Measurements from ENCODE around the gene ADAP1. TPM values are rescaled to one million over a fixed set of nuclear protein-coding genes. Genes with fewer than 3 reads are reported as not detected.
A peak's percentile ranks its signal among the peaks of the same experiment; 100 is the strongest.

Gene ADAP1
- total and polyA plus RNA-seq, 2 of the 8 experiments (the other 6 are each of a cell fraction or from before 2014, with no cell fraction given) = 5.8 to 6.1 TPM

GRCh38 chr7:920351-921070 lies 34.0 kb downstream of the ADAP1 start:
- no peak overlapping the region for H2BK120ac ChIP-seq (replicated peaks; ENCODE audit: low read depth, low read length)
- no peak overlapping the region for H2BK5ac ChIP-seq (ENCODE audit: low read depth, low read length)
- H3K56ac ChIP-seq (replicated peaks; ENCODE audit: insufficient read length, low read depth, low read length) = no peak overlapping the region
- no peak overlapping the region for H3K9ac ChIP-seq (replicated peaks in 1 of 4; ENCODE audit: extremely low read depth in 1 of 4, low read depth in 3 of 4, low read length in 3 of 4)
- no peak overlapping the region for H3K4ac ChIP-seq (replicated peaks; ENCODE audit: insufficient read length, low read depth, low read length)
- no peak overlapping the region for H2AK5ac ChIP-seq (ENCODE audit: low read depth, low read length)
- POLR2A ChIA-PET (ENCODE audit: partially characterized antibody) = interaction anchor here (1.8 kb wide), 1 partner anchor 11 kb away, joined by 8 read pairs; no protein-coding TSS in a partner anchor
- peak in 1 of 2 experiments; percentile 44 for DNase-seq (ENCODE audit: low read depth in 1 of 2, low spot score in 2 of 2)
- H2BK15ac ChIP-seq (ENCODE audit: low read length) = no peak overlapping the region
- H3K4me3 ChIP-seq (ENCODE audit: extremely low read depth in 1 of 4, insufficient read depth in 2 of 4, low read depth in 3 of 4, low read length in 4 of 4) = no peak overlapping the region
- no peak overlapping the region for H3K23ac ChIP-seq (ENCODE audit: insufficient read length)
- H4K5ac ChIP-seq (ENCODE audit: insufficient read length, low read depth, low read length) = no peak overlapping the region
- H4K91ac ChIP-seq (replicated peaks; ENCODE audit: insufficient read length, low read length) = no peak overlapping the region
- no peaks in the 10 kb centered on the region for H3K79me2 ChIP-seq (ENCODE audit: control insufficient read depth in 1 of 2, insufficient read depth in 2 of 2, low read length in 2 of 2)
- H3K4me2 ChIP-seq (ENCODE audit: insufficient read depth in 1 of 2, low read depth in 2 of 2, low read length in 2 of 2) = no peak overlapping the region
- no peak overlapping the region for H4K8ac ChIP-seq (ENCODE audit: extremely low read depth, insufficient read depth, low read length)
- H3K27ac ChIP-seq (ENCODE audit: low read depth, low read length) = no peak overlapping the region
- no peaks in the 10 kb centered on the region for H3K9me3 ChIP-seq (ENCODE audit: insufficient read depth in 2 of 2, low read depth in 1 of 2, low read length in 1 of 2)
- peaks cover 0 to 8% (median 0%) of the 10 kb centered on the region in 4 experiments; a peak in 2 of 7 replicates for H3K4me1 ChIP-seq (replicated peaks in 1 of 4; ENCODE audit: control insufficient read depth in 3 of 4, insufficient read depth in 4 of 4, low read length in 3 of 4)
- H3K18ac ChIP-seq (ENCODE audit: extremely low read depth, low read length) = no peak overlapping the region
- WGBS, 2 experiments (ENCODE audit: extremely low coverage in 1 of 2, insufficient coverage in 1 of 2, insufficient read length in 1 of 2, insufficient replicate concordance in 2 of 2, low coverage in 1 of 2, low lambda C conversion rate in 2 of 2, missing lambda C conversion rate in 1 of 2) = 89% methylated on average over 26 of the region's 40 CpGs; no CpG with 5 or more reads in 1 of the 2 experiments
- H2BK12ac ChIP-seq (ENCODE audit: low read depth, low read length) = no peak overlapping the region
- H2AFZ ChIP-seq (ENCODE audit: low read length) = no peak overlapping the region
- no peak for FAIRE-seq
- no peak overlapping the region for H2BK20ac ChIP-seq (ENCODE audit: low read length)
- no peaks in the 10 kb centered on the region for H3K79me1 ChIP-seq (ENCODE audit: low read depth, low read length)
- H4K20me1 ChIP-seq (replicated peaks in 1 of 2; ENCODE audit: control insufficient read depth in 1 of 2, insufficient read depth in 2 of 2, low read length in 2 of 2) = no peaks in the 10 kb centered on the region
- no peaks in the 10 kb centered on the region for H3K27me3 ChIP-seq (replicated peaks in 1 of 4; ENCODE audit: control insufficient read depth in 3 of 4, extremely low read depth in 1 of 4, insufficient read depth in 3 of 4, low read length in 3 of 4)
- no peaks in the 10 kb centered on the region for H3K36me3 ChIP-seq (ENCODE audit: control insufficient read depth in 2 of 4, insufficient read depth in 4 of 4, low read length in 3 of 4)
- CTCF ChIA-PET (ENCODE audit: partially characterized antibody) = interaction anchor here (0.7 kb wide), 1 partner anchor 11 kb away, joined by 3 read pairs; no protein-coding TSS in a partner anchor
- H3K23me2 ChIP-seq (ENCODE audit: low read depth, low read length) = no peaks in the 10 kb centered on the region
- no peak overlapping the region for H3K14ac ChIP-seq (ENCODE audit: insufficient read length)
- TF ChIP-seq TBP (IDR thresholded peaks at IDR 0.05; ENCODE audit: low read depth, low read length) (no peak), HDAC6 (IDR thresholded peaks at IDR 0.05; ENCODE audit: low read depth, low read length) (no peak), SAP30 (IDR thresholded peaks at IDR 0.05; ENCODE audit: insufficient read depth, insufficient replicate concordance, low read length) (no peak), BRCA1 (IDR thresholded peaks at IDR 0.05; ENCODE audit: low read depth, low read length) (no peak)
